Tibial nerve (tissue), 3 donors: ENCODE measurements around the gene PRCP.

Experiments used
- CTCF ChIP-seq, 5 experiments: fragments of 200-600 bp in 3 of 5; fragments of 450-650 bp in 2 of 5; sonication (generic) in 3 of 5; IDR thresholded peaks; one replicate each; pipeline ENCODE4 v1.5.1; 2016 to 2019; ENCODE audit warnings: antibody characterized with exemption in 5 of 5, mild to moderate bottlenecking in 3 of 5, moderate library complexity in 2 of 5
- POLR2A ChIP-seq, 2 donors: fragments of 450-650 bp; IDR thresholded peaks; one replicate each; pipeline ENCODE4 v1.6.1; 2017; ENCODE audit warnings: antibody characterized with exemption in 2 of 2, mild to moderate bottlenecking in 2 of 2, moderate library complexity in 2 of 2

GRCh38 chr11:82949352-82949751, 49.1 kb upstream of the PRCP start:
- TF ChIP-seq CTCF (IDR thresholded peaks at IDR 0.05) (no peak), POLR2A (IDR thresholded peaks at IDR 0.05) (no peak)
